SU-DHL-6 (cell line): ENCODE measurements around the gene MC1R.

Source experiments
- H2AFZ ChIP-seq: fragments of 200-600 bp; sonication (generic); 2 replicates; pipeline ENCODE4 v1.6.1; 2014; ENCODE audit warnings: low read depth, mild to moderate bottlenecking, moderate library complexity, mixed read lengths, antibody characterized with exemption, low read length; ENCODE audit not compliant: severe bottlenecking
- H3F3A ChIP-seq: fragments of 200-600 bp; shearing (Covaris generic); 2 replicates; pipeline ENCODE4 v1.6.0; 2016; ENCODE audit warnings: antibody characterized with exemption, mild to moderate bottlenecking; ENCODE audit not compliant: insufficient read depth
- H3K27ac ChIP-seq: fragments of 200-600 bp; sonication (generic); 2 replicates; pipeline ENCODE4 v1.5.1; 2016; ENCODE audit warnings: low read depth, mild to moderate bottlenecking, low read length, moderate library complexity, mixed read lengths
- H3K27me3 ChIP-seq: fragments of 200-600 bp; sonication (generic), shearing (Covaris generic); 2 replicates; pipeline ENCODE4 v1.6.0; 2014; ENCODE audit warnings: mild to moderate bottlenecking, low read length
- H3K36me3 ChIP-seq: fragments of 200-600 bp; sonication (generic); 2 replicates; pipeline ENCODE4 v1.6.1; 2014; ENCODE audit warnings: mild to moderate bottlenecking, low read length, mixed read lengths
- H3K4me2 ChIP-seq: fragments of 300-600, 200-600 bp; shearing (Covaris generic), sonication (generic); 2 replicates; pipeline ENCODE4 v1.6.0; 2014; ENCODE audit warnings: low read length, low read depth, mild to moderate bottlenecking; ENCODE audit not compliant: poor library complexity, severe bottlenecking
- H3K4me3 ChIP-seq: fragments of 200-600 bp; sonication (generic); 2 replicates; pipeline ENCODE4 v1.5.1; 2014; ENCODE audit warnings: antibody characterized with exemption, low read length, mild to moderate bottlenecking, mixed read lengths; ENCODE audit not compliant: insufficient read depth, poor library complexity, severe bottlenecking
- H3K79me2 ChIP-seq: fragments of 200-600 bp; sonication (generic); 2 replicates; pipeline ENCODE4 v1.6.1; 2014; ENCODE audit warnings: mild to moderate bottlenecking, low read length, moderate library complexity; ENCODE audit not compliant: insufficient read depth
- H3K9ac ChIP-seq: fragments of 200-600 bp; sonication (generic); 2 replicates; pipeline ENCODE4 v1.7.0; 2014; ENCODE audit warnings: mild to moderate bottlenecking, low read length
- H3K9me2 ChIP-seq: fragments of 200-600 bp; sonication (generic); replicated peaks from 2 replicates; pipeline ENCODE4 v1.6.1; 2014; ENCODE audit warnings: low read length; ENCODE audit not compliant: insufficient read depth
- H3K9me3 ChIP-seq: fragments of 200-600 bp; sonication (generic); 2 replicates; pipeline ENCODE4 v1.6.1; 2014; ENCODE audit warnings: low read length, mixed read lengths; ENCODE audit not compliant: insufficient read depth
- H4K20me1 ChIP-seq: fragments of 200-600 bp; sonication (generic); 2 replicates; pipeline ENCODE4 v1.6.1; 2014; ENCODE audit warnings: low read depth, mild to moderate bottlenecking, antibody characterized with exemption, low read length, moderate library complexity, mixed read lengths
- EZH2phosphoT487 ChIP-seq: fragments of 200-600 bp; sonication (generic), shearing (Covaris generic); conservative IDR thresholded peaks from 2 replicates; pipeline ENCODE4 v1.6.1; 2018; ENCODE audit warnings: mild to moderate bottlenecking, antibody characterized with exemption, low read length, moderate library complexity, mixed read lengths
- TF ChIP-seq, protein P1 (sequence below): fragments of 200-600 bp; sonication (generic); IDR thresholded peaks from one replicate; pipeline ENCODE4 v1.5.1; 2017; ENCODE audit warnings: antibody characterized with exemption, mild to moderate bottlenecking, low read length, moderate library complexity; ENCODE audit not compliant: insufficient read depth, poor library complexity, severe bottlenecking

Gene MC1R

DNA sequence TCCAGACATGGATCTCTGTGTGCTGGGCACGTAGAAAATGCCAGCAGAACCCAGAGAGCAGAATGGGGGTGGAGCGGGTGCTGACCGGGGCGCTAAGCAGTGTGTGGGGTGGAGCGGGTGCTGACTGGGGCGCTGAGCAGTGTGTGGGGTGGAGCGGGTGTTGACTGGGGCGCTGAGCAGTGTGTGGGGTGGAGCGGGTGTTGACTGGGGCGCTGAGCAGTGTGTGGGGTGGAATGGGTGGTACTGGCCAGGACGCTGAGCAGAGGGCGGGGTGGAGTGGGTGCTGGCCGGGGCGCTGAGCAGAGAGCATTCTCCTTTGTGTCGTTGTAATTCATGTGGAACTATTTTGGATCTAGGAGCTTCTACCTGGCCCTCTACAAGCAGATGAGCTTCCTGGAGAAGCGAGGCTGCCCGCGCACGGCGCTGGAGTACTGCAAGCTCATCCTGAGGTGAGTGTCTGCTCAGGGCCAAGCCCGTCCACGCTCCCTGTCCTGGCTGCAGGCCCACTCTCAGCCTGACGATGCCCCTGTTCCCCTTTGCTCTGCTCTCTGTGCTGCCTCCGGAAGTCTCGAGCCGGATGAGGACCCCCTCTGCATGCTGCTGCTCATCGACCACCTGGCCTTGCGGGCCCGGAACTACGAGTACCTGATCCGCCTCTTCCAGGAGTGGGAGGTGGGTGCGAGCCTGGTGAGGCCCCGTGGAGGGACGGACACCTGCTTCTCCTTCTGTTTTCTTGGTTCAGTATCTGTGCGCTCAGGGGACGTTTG is 20.3 kb upstream of the MC1R start:
- peaks cover 3% of the 10 kb centered on the region; the same call in 1 of the 2 replicates for H3K36me3 ChIP-seq
- TF ChIP-seq, protein P1, sequence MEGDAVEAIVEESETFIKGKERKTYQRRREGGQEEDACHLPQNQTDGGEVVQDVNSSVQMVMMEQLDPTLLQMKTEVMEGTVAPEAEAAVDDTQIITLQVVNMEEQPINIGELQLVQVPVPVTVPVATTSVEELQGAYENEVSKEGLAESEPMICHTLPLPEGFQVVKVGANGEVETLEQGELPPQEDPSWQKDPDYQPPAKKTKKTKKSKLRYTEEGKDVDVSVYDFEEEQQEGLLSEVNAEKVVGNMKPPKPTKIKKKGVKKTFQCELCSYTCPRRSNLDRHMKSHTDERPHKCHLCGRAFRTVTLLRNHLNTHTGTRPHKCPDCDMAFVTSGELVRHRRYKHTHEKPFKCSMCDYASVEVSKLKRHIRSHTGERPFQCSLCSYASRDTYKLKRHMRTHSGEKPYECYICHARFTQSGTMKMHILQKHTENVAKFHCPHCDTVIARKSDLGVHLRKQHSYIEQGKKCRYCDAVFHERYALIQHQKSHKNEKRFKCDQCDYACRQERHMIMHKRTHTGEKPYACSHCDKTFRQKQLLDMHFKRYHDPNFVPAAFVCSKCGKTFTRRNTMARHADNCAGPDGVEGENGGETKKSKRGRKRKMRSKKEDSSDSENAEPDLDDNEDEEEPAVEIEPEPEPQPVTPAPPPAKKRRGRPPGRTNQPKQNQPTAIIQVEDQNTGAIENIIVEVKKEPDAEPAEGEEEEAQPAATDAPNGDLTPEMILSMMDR, result no peak
- TF ChIP-seq EZH2phosphoT487, result no peak
- H3K9me3 ChIP-seq, result no peaks in the 10 kb centered on the region
- no peak overlapping the region for H2AFZ ChIP-seq
- H3K27me3 ChIP-seq, result no peaks in the 10 kb centered on the region
- H3K27ac ChIP-seq, result no peak overlapping the region
- no peaks in the 10 kb centered on the region for H3K9me2 ChIP-seq
- H4K20me1 ChIP-seq, result no peaks in the 10 kb centered on the region
- no peak overlapping the region for H3K9ac ChIP-seq
- no peaks in the 10 kb centered on the region for H3F3A ChIP-seq
- no peak overlapping the region for H3K4me3 ChIP-seq
- 0 out of 2 replicates have a peak, but pooled peaks cover 3% of the 10 kb centered on the region for H3K79me2 ChIP-seq
- H3K4me2 ChIP-seq, result no peak overlapping the region

- H3F3A ChIP-seq, result no peaks in the 10 kb centered on the region
- H3K27me3 ChIP-seq, result no peaks in the 10 kb centered on the region
- no peak overlapping the region for H3K4me2 ChIP-seq
- peaks cover 3% of the 10 kb centered on the region; the same call in 1 of the 2 replicates for H3K36me3 ChIP-seq
- no peak overlapping the region for H2AFZ ChIP-seq
- H3K79me2 ChIP-seq, result 0 out of 2 replicates have a peak, but pooled peaks cover 3% of the 10 kb centered on the region
- H3K4me3 ChIP-seq, result no peak overlapping the region
- H4K20me1 ChIP-seq, result no peaks in the 10 kb centered on the region
- no peaks in the 10 kb centered on the region for H3K9me3 ChIP-seq
- no peaks in the 10 kb centered on the region for H3K9me2 ChIP-seq
- no peak overlapping the region for H3K9ac ChIP-seq
- TF ChIP-seq EZH2phosphoT487, result no peak
- TF ChIP-seq, protein P1, result no peak
- no peak overlapping the region for H3K27ac ChIP-seq
Measured at GRCh38 chr16:89899879-89900481, 18.7 kb upstream of the MC1R start.

DNA sequence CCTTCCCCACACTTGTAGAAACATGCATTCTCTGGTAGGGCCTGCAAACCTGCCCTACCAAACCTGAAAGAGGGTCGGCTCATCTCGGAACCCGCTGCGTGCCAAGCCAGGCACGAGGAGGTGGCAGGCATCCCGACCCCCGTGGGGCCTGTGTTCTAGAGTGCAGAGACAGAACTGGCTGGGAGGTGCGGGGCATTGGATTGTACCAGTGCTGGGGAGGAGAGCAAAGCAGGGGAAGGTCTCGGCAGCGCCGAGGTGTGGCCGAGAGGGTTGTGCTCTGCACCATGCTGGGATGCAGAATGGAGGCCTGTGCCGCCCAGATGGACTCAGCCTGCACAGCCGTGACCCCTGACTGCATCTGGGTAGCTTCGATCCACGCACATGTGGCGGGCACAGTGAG is 17.8 kb upstream of the MC1R start:
- no peaks in the 10 kb centered on the region for H3K9me3 ChIP-seq
- no peak overlapping the region for H2AFZ ChIP-seq
- no peak overlapping the region for H3K9ac ChIP-seq
- H3K36me3 ChIP-seq, result peaks cover 3% of the 10 kb centered on the region; the same call in 1 of the 2 replicates
- H4K20me1 ChIP-seq, result no peaks in the 10 kb centered on the region
- H3K9me2 ChIP-seq, result no peaks in the 10 kb centered on the region
- no peaks in the 10 kb centered on the region for H3K79me2 ChIP-seq
- H3K4me3 ChIP-seq, result no peak overlapping the region
- TF ChIP-seq, protein P1, result no peak
- no peak for TF ChIP-seq EZH2phosphoT487
- H3K4me2 ChIP-seq, result no peak overlapping the region
- H3F3A ChIP-seq, result no peaks in the 10 kb centered on the region
- no peaks in the 10 kb centered on the region for H3K27me3 ChIP-seq
- H3K27ac ChIP-seq, result no peak overlapping the region
